Breast epithelium (tissue), 4 donors: ENCODE data around the gene ADIPOR2. TPM values are rescaled to one million over a fixed set of nuclear protein-coding genes. Genes with fewer than 3 reads are reported as not detected.
"Not testable (repeated sequence)": the region's sequence is repeated elsewhere in the genome, so short reads cannot be mapped to it uniquely, and the experiment has no call there.

Experiments used
- DNase-seq, 2 donors: peaks; one replicate each; pipeline ENCODE4 v3.0.0-alpha.2; 2019; ENCODE audit warnings: low spot score in 2 of 2
- H3K27ac ChIP-seq, 2 donors: fragments of 200-600 bp; sonication (generic) in 1 of 2; one replicate each; pipeline ENCODE4 v1.5.1; 2016 to 2019; ENCODE audit warnings: mild to moderate bottlenecking in 1 of 2
- H3K27me3 ChIP-seq, 2 donors: fragments of 200-600 bp; sonication (generic) in 1 of 2; one replicate each; pipeline versions ENCODE4 v1.5.1 to v1.6.0; 2017 to 2019; ENCODE audit warnings: control low read depth in 1 of 2, mild to moderate bottlenecking in 1 of 2
- H3K36me3 ChIP-seq: fragments of 200-600 bp; one replicate; pipeline ENCODE4 v1.5.1; 2019
- H3K4me1 ChIP-seq, 2 donors: fragments of 200-600 bp; sonication (generic); one replicate each; pipeline ENCODE4 v1.5.1; 2016 to 2019; ENCODE audit warnings: control low read depth in 1 of 2
- H3K4me3 ChIP-seq, 3 donors: fragments of 200-600 bp; sonication (generic); 1 replicate in 2 of 3; 2 replicates in 1 of 3; pipeline ENCODE4 v1.5.1; 2016 to 2019; ENCODE audit warnings: mild to moderate bottlenecking in 3 of 3, moderate library complexity in 2 of 3
- H3K9me3 ChIP-seq, 2 donors: fragments of 200-600 bp; sonication (generic) in 1 of 2; one replicate each; pipeline ENCODE4 v1.5.1; 2016 to 2019; ENCODE audit warnings: control low read depth in 1 of 2
- POLR2A ChIP-seq: fragments of 450-650 bp; IDR thresholded peaks from one replicate; pipeline ENCODE4 v1.6.1; 2016; ENCODE audit warnings: antibody characterized with exemption, mild to moderate bottlenecking, moderate library complexity
- POLR2AphosphoS5 ChIP-seq, 3 donors: sonication (generic); formaldehyde crosslinking; IDR thresholded peaks; one replicate each; pipeline ENCODE4 v1.6.1; 2017; ENCODE audit warnings: antibody characterized with exemption in 3 of 3
- intact Hi-C: fragments of 100-400 bp; cut with DNase I; formaldehyde crosslinking; loops from one replicate; pipeline ENCODE4 v1.15.1; 2023; ENCODE audit warnings: low total_unique reads
- total RNA-seq, 3 donors: library from RNA; depleted of rRNA; stranded (reverse); fragments of >200 nt; gene quantifications; one replicate each; pipeline ENCODE4 v1.1.0, GENCODE V29; 2016
- TF ChIP-seq, protein P1 (sequence below), 3 donors: fragments of 450-650 bp; IDR thresholded peaks; one replicate each; pipeline ENCODE4 v1.5.1; 2016 to 2017; ENCODE audit warnings: antibody characterized with exemption in 3 of 3, mild to moderate bottlenecking in 3 of 3, moderate library complexity in 3 of 3

Gene ADIPOR2
- total RNA-seq, 3 donors from 2014 or later: 44.3 to 58.2 (median 48.8) TPM

DNA sequence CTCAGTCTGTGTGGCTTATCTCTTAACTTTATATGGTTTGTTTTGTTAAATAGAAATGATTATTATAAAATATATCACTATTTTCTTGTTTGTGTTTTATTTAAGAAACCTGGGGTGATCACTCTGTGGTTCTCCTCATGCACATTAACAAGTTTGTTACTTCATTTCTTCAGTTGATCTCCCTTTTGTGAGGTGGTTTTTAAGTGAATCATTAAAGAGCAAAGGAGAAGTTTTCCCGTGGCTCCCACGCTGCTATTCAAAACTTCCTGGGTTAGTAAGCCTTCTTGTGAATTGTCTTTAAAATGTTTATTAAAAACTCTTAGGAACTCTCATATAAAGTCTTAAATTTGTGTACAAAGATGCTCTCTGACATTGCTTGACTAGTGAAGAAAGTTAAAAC lies 11.8 kb downstream of the ADIPOR2 start:
- H3K27me3 ChIP-seq: no peaks in the 10 kb centered on the region
- TF ChIP-seq, protein P1, sequence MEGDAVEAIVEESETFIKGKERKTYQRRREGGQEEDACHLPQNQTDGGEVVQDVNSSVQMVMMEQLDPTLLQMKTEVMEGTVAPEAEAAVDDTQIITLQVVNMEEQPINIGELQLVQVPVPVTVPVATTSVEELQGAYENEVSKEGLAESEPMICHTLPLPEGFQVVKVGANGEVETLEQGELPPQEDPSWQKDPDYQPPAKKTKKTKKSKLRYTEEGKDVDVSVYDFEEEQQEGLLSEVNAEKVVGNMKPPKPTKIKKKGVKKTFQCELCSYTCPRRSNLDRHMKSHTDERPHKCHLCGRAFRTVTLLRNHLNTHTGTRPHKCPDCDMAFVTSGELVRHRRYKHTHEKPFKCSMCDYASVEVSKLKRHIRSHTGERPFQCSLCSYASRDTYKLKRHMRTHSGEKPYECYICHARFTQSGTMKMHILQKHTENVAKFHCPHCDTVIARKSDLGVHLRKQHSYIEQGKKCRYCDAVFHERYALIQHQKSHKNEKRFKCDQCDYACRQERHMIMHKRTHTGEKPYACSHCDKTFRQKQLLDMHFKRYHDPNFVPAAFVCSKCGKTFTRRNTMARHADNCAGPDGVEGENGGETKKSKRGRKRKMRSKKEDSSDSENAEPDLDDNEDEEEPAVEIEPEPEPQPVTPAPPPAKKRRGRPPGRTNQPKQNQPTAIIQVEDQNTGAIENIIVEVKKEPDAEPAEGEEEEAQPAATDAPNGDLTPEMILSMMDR (IDR thresholded peaks at IDR 0.05): no peak
- TF ChIP-seq POLR2AphosphoS5 (IDR thresholded peaks at IDR 0.05) (no peak), POLR2A (no peak)
- no peak for DNase-seq
- no peak overlapping the region for H3K4me3 ChIP-seq
- H3K4me1 ChIP-seq: no peaks in the 10 kb centered on the region
- no peak overlapping the region for H3K27ac ChIP-seq
- no peaks in the 10 kb centered on the region for H3K36me3 ChIP-seq
- intact Hi-C loops: no loop called here
- no peaks in the 10 kb centered on the region for H3K9me3 ChIP-seq

DNA sequence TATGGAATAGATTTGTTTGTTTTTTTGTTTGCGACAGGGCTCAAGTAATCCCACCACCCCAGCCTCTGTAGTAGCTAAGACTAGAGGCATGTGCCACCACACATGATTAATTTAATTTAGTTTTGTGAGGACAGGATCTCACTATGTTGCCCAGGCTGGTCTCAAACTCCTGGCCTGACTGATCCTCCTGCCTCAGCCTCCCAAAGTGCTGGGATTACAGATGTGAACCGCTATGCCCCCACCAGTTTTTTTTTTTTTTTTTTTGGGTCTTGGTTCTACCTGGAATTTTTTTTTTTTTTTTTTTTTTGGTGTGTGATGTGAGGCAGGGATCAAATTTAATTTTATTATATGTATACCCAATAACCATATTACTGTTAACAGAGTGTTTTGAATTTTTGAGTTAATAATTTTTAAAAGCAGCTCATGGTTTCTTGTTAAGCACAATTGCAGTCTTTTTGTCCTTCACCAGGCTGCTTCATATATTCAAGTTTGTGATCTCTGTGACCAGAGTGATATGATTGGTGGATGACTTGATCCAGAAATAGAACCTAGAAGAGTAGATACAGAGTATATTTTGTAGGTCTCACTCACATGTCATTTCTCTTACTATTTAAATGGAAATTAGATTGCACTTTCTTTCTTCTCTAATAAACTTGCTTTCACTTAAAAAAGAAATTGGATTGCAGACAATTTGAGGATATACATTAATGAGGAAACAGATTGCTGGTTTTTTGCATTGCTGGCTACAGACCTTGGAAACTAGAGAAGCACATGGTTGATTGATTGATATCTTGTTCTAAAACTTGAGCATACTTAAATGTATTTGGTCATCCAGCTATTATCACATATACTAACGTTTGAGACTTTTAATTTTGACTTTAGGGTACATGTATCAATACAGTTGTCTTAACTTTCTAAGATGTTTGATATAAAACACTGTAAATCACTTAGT lies 13.2 kb downstream of the ADIPOR2 start:
- TF ChIP-seq, protein P1 (IDR thresholded peaks at IDR 0.05): no peak
- no peak for TF ChIP-seq POLR2A
- TF ChIP-seq POLR2AphosphoS5 (IDR thresholded peaks at IDR 0.05): no peak
- DNase-seq: no peak

DNA sequence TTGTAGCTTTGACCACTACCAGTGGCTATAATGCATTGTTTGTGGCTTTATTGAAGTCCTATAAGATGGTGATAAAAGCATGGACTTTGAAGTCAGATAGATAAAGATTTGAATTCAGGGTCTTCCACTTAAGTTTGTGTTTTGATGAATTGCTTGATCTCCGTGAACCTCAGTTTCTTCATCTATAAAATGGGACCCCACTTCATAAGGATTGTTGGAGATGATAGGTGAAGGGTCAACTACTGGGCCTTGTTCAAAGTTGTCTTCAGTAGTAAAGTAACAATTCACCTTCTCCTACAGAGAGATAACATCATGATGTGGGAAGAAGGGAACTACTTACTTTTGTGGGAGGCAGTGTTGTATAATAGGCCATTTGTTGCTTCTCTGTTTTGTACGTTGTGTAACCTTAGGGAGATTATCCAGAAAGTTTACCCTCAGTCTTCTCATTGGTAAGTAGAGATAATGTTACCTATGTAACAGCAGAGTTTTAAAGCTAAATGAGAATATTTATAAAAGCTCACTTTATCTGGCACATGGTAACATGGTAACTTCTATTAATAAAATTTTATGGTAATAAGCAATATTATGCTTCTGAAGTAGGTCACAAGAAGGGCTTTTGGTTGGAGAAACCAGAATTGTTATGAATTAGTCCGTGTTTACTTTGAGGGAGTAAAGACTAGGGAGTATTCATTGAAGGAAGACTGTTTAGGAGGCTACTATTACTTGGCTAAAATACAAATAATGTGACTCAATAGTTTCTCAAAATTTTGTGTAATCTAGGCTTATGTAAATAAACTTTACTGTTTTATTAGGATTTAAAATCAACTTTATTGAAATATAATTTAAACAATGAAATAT lies 15.1 kb downstream of the ADIPOR2 start:
- no peak for DNase-seq
- H3K36me3 ChIP-seq: no peaks in the 10 kb centered on the region
- H3K4me1 ChIP-seq: no peaks in the 10 kb centered on the region
- intact Hi-C loops: no loop called here
- TF ChIP-seq POLR2AphosphoS5 (IDR thresholded peaks at IDR 0.05) (no peak), POLR2A (no peak)
- H3K27me3 ChIP-seq: no peaks in the 10 kb centered on the region
- H3K4me3 ChIP-seq: no peak overlapping the region
- no peak overlapping the region for H3K27ac ChIP-seq
- H3K9me3 ChIP-seq: no peaks in the 10 kb centered on the region

More for the DNA sequence above, 13.2 kb downstream of the ADIPOR2 start:
- H3K27me3 ChIP-seq: no peaks in the 10 kb centered on the region
- no peak overlapping the region for H3K4me3 ChIP-seq
- H3K27ac ChIP-seq: no peak overlapping the region
- no peaks in the 10 kb centered on the region for H3K9me3 ChIP-seq
- intact Hi-C loops: no loop called here
- no peaks in the 10 kb centered on the region for H3K36me3 ChIP-seq
- H3K4me1 ChIP-seq: no peaks in the 10 kb centered on the region

DNA sequence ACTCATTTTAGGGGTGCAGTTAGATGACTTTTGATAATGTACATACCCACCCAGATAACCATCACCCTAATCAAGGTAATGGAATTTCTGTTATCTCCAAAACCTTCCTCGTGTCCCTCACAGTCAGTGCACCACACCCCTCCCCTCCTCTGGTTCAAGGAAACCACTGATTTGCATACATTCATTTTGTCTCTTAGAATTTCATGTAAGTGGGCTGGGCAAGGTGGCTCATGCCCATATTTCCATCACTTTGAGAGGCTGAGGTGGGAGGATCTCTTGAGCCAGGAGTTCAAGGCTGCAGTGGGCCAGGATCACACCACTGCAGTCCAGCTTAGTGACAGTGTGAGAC lies 15.7 kb downstream of the ADIPOR2 start:
- Histone ChIP-seq H3K27me3 (no peaks in the 10 kb centered on the region), H3K27ac (no peak overlapping the region), H3K4me3 (no peak overlapping the region), H3K36me3 (no peaks in the 10 kb centered on the region), H3K4me1 (no peaks in the 10 kb centered on the region), H3K9me3 (no peaks in the 10 kb centered on the region)
- no peak for DNase-seq
- intact Hi-C loops: no loop called here
- TF ChIP-seq, protein P1 (IDR thresholded peaks at IDR 0.05): no peak
- TF ChIP-seq POLR2AphosphoS5 (IDR thresholded peaks at IDR 0.05) (no peak), POLR2A (no peak)

DNA sequence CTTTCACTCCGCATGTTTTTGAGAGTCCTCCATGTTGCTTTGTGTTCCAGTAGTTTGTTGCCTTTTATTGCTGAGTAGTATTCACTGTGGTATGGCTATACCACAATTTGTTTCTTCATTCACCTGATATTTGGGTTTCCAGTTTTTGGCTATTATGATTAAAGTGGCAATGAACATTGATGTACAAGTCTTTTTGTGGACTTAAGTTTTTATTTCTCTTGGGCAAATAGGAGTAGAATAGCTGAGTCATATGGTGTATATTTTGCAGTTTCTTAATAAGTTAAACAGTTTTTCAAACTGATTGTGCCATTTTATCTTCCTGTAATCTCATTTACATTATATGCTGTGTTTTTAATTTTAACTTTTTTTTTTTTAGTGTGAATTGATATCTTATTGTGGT lies 16.2 kb downstream of the ADIPOR2 start:
- TF ChIP-seq POLR2AphosphoS5 (IDR thresholded peaks at IDR 0.05) (no peak), POLR2A (no peak)
- TF ChIP-seq, protein P1 (IDR thresholded peaks at IDR 0.05): no peak
- Histone ChIP-seq H3K9me3 (no peaks in the 10 kb centered on the region), H3K4me3 (no peak overlapping the region), H3K27me3 (no peaks in the 10 kb centered on the region), H3K27ac (no peak overlapping the region), H3K36me3 (no peaks in the 10 kb centered on the region), H3K4me1 (no peaks in the 10 kb centered on the region)
- intact Hi-C loops: no loop called here
- no peak for DNase-seq

DNA sequence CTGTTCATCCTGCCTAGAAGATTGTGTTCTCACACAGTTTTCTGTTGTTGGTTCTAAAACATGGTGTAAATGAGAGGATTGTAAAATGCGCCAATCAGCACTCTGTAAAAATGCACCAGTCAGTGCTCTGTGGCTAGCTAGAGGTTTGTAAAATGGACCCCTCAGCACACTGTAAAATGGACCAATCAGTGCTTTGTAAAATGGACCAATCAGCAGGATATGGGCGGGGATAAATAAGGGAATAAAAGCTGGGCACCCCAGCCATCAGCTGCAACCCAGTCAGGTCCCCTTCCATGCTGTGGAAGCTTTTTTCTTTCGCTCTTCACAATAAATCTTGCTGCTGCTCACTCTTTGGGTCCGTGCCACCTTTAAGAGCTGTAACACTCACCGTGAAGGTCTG lies 19.1 kb downstream of the ADIPOR2 start:
- H3K4me1 ChIP-seq, intact Hi-C loops: not testable (repeated sequence)

DNA sequence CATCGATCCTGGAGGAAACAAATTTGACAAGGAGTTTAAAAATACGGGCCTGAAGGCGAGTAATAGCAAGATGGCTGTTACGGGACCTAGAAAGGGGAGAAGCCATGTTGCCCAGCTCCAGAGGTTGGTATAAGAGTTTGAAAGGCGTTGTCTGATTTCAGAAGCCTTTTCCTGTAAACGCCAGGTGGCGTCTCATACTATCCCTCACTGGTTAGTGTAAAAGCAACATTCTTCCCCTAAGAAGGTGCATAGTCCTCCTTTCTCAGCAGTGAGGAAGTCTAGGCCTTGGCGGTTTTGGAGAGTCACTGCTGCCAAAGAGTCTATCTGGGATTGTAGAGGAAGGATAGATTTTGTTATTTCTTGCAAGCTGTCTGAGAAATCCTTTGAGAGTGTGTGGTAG lies 20.0 kb downstream of the ADIPOR2 start:
- H3K27me3 ChIP-seq, DNase-seq, H3K4me3 ChIP-seq, H3K4me1 ChIP-seq, intact Hi-C loops, H3K9me3 ChIP-seq, H3K27ac ChIP-seq, H3K36me3 ChIP-seq: not testable (repeated sequence)

More for the DNA sequence above, 19.1 kb downstream of the ADIPOR2 start:
- not testable (repeated sequence) for H3K4me3 ChIP-seq, H3K9me3 ChIP-seq, H3K36me3 ChIP-seq, DNase-seq, H3K27me3 ChIP-seq, H3K27ac ChIP-seq

DNA sequence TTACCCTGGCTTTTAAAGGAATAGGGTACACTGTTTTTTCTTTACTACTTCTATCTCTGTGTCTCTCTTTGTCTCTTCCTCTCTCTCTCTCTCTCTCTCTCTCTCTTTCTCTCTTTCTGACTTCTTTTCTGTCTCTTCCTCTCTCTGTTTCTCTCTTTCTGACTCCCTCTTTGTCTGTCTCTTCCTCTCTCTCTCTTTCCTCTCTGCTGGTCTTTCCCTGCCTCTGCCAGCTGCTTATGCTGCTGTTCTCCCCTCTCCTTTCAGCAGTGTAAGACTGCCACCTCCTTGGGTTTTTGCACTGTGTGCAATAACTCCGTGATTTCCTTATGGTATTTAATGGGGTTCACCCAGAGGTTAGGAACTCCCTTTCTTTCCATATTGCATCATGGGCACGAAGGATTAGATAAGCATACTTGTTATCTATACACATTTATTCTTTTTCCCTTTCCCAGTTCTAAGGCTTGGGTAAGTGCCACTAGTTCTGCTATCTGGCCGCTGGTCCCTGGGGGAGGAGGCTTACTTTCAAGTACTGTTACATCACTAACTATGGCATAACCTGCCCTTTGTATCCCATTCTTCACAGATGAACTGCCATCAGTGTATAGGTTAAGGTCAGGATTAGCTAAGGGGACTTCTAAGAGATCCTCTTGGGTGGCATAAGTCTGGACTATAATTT lies 20.8 kb downstream of the ADIPOR2 start:
- H3K27ac ChIP-seq, DNase-seq, H3K36me3 ChIP-seq, intact Hi-C loops, H3K4me3 ChIP-seq, H3K4me1 ChIP-seq, H3K27me3 ChIP-seq, H3K9me3 ChIP-seq: not testable (repeated sequence)
